Endometrium (tissue), 2 donors: ENCODE results near the gene THEMIS2.

Experiments used
- FAIRE-seq: peaks from 2 replicates; lab custom pipeline; 2012; peaks lifted over from hg19 to GRCh38; lab: Jason Lieb, UNC
- donor health status: control.
- donor health status: control.

Gene THEMIS2

DNA sequence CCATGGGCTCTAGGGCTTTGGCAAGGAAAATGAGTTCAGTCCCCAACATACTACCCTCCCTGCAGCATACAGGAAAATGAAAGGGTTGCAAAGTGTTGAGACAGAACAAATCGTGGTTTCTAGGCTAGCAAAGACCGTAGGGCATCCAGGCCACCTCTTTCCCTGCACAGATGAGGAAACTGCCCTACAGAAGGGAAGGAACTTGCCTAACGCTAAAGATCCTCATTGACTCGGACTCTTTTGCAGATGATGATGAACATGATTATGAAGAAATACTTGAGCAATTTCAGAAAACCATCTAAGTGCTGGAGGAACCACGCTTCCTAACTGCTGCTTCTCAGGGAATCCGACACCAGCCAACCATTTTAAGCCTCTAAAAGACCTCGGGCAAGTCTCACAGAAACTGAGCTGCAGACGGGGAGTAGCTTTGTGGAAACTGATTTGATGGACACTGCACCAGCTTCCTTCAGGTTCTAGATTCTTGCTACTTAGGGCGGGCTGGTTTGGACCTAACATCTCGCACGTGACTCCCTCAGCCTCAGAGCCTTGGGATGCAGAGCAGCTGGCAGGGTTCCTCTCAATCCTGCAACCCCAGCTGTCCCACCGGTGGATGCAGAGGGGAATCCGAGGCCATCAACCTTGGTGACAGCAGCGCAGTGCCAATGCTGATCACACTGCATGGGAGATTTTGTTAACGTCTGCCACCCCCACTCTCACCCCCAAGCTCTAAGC, 13.4 kb downstream of the THEMIS2 start:
- FAIRE-seq: no peak

GRCh38 chr1:27886353-27886679, 14.0 kb downstream of the THEMIS2 start:
- no peak for FAIRE-seq

GRCh38 chr1:27886744-27887143, 14.4 kb downstream of the THEMIS2 start:
- FAIRE-seq: no peak

GRCh38 chr1:27887215-27888021, 15.1 kb downstream of the THEMIS2 start:
- no peak for FAIRE-seq

DNA sequence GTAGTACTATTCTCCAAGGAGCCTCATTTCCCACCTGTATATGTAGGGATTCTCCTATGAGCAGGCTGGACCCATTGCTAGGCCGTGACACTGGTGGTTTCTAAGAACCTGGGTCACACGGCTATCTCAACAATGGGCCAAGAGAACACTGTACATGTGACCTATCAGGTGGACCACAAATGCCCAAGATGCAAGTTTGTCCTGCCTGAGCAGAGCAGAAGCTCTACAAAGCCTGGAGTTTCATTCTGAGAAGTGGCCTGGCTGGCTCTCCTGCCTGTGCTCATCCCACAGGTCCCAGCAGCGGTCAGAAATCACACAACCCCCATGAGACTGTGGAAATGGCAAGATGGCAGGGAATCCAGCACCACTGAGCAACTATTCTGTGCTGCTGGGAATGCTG, 17.2 kb downstream of the THEMIS2 start:
- FAIRE-seq: no peak

DNA sequence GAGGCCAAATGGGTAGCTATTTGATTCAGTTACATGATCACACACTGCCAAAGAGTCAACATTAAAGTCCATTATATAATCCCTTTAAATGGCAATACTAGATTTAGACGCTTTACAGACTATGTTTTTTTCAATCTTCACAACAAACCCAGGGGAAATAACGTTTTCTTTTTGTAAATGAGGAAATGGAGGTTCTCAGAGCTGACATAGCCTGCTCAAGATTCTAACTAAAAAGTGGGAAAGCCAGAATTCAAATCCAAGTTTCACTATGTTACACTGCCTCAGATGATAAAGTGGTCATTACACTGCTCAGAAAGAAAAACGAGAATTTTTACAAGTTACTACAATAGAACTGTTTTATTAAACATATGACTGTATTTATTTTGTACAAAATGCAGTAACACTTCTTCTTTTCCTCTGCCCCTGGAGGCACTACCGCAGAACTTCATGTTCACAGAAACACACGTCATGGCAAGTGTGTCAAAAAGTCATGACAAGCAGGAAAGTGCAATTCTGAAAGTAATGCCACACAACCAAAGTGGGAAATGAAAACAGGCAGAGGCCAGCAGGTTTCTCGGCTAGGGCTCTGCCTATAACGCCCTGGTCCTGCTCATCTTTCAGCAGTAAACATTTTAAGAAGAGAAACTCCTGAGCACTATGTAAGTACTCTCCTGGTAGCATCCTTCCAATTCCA, 19.0 kb downstream of the THEMIS2 start:
- no peak for FAIRE-seq

DNA sequence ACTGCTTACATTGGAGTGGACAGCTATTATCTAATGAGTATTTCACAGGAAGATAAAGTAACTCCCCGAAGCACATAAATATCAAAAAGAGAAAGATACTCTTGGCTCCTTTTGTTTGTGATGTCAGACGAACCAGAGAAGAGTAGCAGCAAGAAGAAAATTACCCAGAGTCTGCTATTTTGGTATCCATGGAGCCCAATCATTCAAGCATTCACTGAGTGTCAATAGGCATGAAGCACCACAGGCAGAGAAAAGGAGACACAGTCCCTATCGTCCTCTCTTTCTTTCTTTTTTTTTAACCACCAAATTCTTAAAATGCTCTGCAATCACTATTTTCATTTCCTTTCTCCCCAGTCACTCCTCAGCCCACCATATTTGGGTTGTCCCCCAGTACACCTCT, 22.2 kb downstream of the THEMIS2 start:
- FAIRE-seq: no peak

- FAIRE-seq: no peak
These were observed 34.4 kb downstream of the THEMIS2 start for GRCh38 chr1:27906759-27907158.

DNA sequence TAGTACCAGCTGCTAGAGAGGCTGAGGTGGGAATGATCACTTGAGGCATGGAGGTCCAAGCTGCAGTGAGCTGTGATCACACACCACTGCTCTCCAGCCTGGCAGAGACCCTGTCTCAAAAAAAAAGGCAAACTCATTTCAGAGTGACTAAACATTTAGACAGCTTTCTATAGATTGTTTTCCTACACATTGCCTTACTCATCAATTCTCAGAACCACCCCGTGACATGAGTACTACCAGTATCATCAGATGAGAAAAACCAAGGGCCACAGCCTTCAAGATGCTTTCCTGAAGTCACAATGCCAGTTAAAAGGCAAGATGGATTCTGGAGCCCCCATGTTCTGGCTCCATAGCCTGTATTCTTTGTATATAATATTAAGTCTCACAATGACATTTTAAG, 40.1 kb downstream of the THEMIS2 start:
- no peak for FAIRE-seq

GRCh38 chr1:27915082-27915575, 42.8 kb downstream of the THEMIS2 start:
- no peak for FAIRE-seq

DNA sequence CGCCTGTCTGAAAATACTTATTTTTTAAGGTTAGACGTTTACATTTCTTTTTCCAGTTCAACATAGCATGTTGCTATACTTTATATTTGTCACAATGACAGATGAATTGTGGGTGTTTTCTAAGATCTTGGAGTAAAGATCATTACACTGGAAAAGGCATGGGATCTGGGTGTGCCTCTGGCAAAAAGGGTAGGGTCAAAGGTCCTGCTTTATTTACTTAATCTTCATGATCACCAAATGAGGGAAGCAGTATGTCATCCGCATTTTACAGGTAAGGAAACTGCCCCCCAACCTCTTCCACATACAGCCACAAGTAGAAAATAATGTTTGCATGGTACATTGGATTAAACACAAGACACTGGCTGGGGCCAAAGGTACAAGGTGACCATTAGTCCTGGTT, 49.9 kb downstream of the THEMIS2 start:
- no peak for FAIRE-seq

- FAIRE-seq: no peak
These were observed 56.0 kb downstream of the THEMIS2 start for GRCh38 chr1:27928216-27928954.

GRCh38 chr1:27931184-27931583, 58.8 kb downstream of the THEMIS2 start:
- FAIRE-seq: no peak

DNA sequence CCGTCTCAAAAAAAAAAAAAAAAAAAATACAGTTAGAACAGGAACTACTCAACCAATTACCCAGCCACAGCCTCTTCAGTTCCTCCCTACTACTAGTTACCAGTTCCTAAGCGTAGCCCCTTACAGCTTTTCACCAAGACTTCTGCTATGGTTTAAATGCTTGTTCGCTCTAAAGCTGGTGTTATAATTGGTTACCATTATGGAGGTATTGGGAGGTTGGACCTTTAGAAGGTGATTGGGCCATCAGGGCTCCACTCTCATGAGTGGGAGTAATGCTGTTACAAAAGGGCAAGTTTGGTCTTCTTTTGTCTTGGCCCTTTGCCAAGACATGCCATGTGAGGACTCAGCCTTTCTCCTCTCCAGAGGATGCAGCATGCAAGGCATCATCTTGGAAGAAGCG, 59.4 kb downstream of the THEMIS2 start:
- no peak for FAIRE-seq

DNA sequence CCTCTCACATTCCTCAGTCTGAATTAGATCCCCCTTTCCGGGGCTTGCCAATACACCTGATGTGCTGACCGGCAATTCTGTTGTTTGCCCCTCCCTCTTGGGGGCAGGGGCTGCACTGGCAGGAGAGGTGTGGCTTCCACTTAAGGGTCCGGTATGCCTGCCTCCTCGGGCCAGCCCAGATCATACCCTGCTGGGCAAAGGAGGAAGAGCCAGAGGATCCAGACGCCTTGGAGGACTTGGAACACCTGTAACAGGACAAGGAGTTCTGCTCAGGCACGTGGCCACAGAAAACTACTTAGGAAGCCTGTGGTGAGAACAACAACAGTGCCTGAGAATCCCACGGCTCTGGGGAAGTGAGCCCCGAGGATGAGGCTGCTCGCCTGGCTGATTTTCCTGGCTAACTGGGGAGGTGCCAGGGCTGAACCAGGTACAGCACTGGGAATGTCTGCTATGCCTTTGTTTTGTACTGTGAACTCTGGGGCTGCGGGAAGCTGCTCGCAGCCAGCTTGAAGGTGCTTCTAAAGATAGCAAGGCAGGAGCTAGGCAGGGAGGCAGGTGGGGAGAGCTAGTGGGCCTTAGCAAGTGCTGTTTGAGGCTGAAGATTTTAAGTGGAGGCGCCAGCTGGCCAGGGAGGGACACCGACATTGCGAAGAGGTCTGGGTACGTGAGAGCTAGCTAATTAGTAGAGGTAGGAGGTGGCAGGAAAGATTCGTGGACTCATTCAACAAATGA, 62.6 kb downstream of the THEMIS2 start, which contains the start of gene SMPDL3B:
Gene SMPDL3B (plus strand): TSS at position 183 of the 732 bp plus-strand sequence. CDS start 184 bp downstream, at position 367.
- no peak for FAIRE-seq

GRCh38 chr1:27935721-27936120, 63.4 kb downstream of the THEMIS2 start:
- no peak for FAIRE-seq
